GM23248 (cell line): ENCODE measurements around the gene RGS14.

Experiments
- EZH2 ChIP-seq: fragments of 200-600 bp; sonication (generic); IDR thresholded peaks from 2 replicates; pipeline ENCODE4 v1.6.1; 2018; ENCODE audit warnings: antibody characterized with exemption, mild to moderate bottlenecking; ENCODE audit not compliant: insufficient read depth, poor library complexity, severe bottlenecking
- EZH2phosphoT487 ChIP-seq: fragments of 200-600 bp; sonication (generic); IDR thresholded peaks from 2 replicates; pipeline ENCODE4 v1.6.1; 2018; ENCODE audit warnings: antibody characterized with exemption, moderate library complexity, mild to moderate bottlenecking, low read depth; ENCODE audit not compliant: insufficient read depth

- TF ChIP-seq EZH2: no peak
- TF ChIP-seq EZH2phosphoT487: no peak
Observed at GRCh38 chr5:177385720-177386119, 28.0 kb downstream of the RGS14 start.
